GM21390 (cell line): ENCODE data around the gene CKLF.
A peak's percentile ranks its signal among the peaks of the same experiment; 100 is the strongest.
"Not testable (repeated sequence)": the region's sequence is repeated elsewhere in the genome, so short reads cannot be mapped to it uniquely, and the experiment has no call there.

ENCODE experiments used
- ATAC-seq: cut with Tn5 transposase; IDR thresholded peaks from one replicate; pipeline ENCODE4 v1.9.1; 2021; ENCODE audit not compliant: unreplicated experiment

Gene CKLF

DNA sequence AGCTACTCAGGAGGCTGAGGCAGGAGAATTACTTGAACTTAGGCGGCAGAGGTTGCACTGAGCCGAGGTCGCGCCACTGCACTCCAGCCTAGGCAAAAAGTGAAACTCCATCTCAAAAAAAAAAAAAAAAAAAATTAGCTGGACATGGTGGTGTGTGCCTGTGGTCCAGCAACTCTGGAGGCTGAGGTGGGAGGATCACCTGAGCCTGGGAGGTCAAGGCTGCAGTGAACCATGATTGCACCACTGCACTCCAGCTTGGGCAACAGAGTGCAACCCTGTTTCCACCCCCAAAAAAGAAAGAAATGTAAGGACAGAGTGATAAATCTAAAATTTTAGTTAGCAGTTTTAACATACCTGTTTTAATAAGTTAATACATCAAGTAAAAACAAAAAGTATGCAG, 44.2 kb downstream of the CKLF start:
- not testable (repeated sequence) for ATAC-seq

DNA sequence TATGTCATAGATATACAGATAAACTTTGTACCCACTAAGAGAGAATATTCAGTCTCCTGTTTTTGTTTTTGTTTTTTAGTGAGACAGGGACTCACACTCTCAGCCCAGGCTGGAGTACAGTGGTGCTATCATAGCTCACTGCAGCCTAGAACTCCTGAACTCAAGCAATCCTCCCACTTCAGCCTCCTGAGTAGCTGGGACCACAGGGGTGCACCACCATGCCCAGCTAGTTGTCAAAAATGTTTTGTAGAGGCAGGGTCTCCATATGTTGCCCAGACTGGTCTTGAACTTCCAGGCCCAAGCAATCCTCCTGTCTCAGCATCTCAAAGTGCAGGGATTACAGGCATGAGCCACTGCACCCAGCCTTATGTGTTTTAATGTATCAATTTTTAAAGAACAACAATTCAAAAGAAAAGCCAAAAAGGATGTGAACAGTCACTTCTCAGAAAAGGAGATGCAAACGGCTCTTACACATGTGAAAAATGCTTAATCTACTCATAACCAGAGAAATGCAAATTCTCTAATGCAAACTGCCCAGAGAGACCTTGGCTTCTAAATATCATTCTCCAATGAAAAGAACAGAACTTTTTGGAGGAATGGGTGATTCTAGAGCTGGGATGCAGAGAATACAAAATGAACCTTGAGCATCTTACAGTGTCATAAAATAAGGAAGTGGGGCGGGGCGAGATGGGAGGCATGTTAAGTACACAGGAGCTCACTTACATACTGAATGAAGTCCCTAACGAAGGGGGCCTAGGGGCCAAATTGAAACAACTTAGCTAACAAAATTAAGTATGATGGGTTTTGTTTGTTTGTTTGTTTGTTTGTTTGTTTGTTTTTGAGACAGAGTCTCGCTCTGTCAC, 44.8 kb downstream of the CKLF start:
- ATAC-seq: no peak

DNA sequence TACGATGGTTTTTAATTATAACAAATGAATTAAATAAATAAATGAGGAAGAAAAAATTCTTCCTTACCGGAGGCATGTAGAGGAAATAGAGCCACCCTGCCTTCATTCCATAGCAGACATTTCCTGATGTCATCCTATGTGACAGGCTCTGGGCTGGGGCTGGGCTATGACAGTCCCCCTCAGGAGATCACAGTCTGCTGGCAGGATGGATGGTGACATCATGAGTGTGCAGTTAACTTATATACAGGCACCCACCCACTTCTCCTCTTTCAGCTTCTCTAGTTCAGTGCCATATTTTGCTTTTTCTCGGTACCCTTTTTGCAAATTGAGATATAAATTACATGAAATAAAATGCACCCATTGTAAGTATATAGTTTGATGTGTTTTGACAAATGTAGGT, 45.7 kb downstream of the CKLF start:
- no peak for ATAC-seq

DNA sequence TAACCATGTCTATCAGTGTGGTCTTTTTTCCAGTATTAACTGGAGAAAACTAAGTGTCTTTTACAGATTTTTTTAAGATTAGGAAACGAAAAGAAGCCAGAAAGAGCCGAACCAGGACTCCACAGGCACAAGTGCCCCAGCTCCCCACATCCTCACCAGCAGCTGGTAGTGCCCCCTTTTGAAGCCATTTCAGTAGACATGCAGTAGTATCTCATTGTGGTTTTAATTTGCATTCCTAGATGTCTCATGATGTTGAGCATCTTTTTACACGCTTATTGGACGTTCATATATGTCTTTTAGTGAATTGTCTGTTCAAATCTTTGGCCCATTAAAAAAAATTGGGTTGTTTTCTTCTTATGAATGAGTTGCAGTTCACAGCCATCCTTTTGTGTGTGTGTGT, 47.4 kb downstream of the CKLF start:
- ATAC-seq: no peak

DNA sequence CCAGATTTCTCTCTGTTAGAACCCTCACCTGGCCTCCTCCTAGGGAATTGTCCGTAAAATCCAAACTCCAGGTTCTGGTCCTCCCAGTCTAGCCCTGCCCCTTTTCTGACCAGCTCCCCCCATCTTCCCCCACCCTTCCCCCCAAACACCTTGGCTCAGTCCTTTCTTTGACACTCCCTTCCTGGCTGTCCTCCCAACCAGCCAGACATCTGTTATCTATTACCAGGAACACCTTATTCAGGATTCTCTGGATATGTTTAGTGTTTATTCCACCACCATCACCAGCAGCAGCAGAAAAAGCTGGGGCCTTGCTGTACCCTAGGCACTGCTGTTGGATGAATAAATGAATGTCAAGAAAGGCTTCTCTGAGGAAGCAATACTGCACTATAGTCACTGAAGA, 48.1 kb downstream of the CKLF start:
- ATAC-seq: no peak

DNA sequence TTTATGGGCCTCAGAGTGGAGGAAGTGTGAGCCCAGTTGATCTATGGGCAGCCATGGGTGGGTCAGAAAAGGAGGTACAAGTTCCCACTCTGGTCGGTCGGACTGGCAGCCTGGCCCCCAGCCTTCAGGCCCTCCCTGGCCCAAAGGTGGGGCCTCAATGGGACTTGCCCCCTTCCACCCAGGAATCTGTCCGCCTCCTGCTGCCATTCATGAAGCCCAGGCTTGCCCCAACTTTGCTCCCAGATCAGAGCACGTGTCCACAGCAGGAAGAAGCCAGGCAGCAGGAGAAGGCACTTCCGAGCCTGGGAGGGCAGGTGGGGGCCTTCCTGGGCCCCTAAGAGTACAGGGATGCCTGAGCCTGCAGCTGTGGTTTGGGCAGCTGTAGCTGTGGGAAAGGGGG, 49.1 kb downstream of the CKLF start:
- ATAC-seq: no peak

DNA sequence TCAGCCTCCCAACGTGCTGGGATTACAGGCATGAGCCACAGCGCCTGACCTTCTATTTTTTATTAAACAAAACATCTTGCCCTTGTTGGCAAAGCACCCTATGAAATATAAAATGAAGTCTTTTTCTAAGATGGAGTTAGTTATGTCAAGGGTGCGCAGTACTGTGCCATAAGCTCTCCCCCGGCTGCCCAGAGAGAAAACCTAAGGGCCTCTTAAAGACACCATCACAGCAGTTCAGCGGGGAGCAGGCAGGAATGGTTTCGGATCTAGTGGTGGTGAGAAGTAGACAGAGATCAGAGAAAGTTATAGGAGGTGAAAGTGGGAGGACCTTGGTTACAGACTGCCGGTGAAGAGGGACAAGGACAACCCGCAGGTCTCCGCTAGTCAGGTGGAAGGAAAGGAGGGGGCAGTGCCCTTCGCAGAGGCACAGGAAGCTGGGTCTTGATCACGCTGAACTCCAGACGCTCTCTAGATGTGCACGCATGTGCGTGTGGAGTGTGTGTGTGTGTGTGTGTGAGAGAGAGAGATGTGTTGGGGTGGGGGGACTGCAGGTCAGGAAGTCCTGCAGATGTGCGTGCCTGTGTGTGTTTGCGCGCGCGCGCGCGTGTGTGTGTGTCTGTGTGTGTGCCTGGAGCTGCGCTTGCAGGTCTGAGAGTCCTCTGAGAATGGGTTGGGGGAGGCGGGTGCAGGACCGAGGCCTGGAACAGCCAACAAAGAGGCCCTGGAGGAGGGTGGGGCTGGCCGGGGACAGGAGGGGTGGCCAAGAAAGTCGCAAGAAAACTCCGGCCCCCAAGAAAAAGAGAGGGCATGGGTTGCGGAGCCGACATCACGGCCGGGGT, 51.4 kb downstream of the CKLF start:
- ATAC-seq: no peak

DNA sequence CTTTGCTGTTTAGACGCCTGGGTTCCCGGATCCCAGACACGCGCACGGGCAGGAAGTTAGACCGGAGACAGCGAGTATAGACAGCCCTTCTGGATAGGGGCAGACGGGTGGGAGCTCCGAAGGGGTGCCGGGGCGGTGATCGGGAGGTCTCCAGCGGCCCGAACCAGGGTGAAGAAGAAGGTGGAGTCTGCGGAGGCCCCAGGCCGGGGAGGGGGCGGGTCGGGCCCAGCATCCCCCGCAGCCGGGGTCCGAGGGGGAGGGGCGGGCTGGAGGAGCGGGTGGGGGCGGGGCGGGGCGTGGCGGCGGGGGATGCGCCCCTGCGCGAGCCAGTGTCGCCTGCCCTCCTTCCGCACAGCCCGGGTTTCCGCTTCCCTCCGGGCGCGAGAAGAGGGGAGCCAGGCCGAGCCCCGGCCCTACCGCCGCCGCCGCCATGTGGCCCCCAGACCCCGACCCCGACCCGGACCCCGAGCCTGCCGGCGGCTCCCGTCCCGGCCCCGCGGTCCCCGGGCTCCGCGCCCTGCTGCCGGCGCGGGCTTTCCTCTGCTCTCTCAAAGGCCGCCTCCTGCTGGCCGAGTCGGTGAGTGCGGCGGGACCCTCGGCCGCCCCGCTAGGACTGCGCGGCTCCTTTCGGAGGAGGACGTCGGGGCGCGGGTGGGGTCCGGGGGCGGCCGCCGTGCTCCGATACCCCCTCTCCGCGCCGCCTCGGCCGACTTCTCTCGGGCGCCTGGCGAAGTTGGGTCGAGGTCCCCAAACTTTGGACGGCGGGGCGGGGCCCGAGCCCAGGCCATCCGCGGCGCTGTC, 52.2 kb downstream of the CKLF start, which contains the start of gene CMTM3:
Gene CMTM3, plus strand, starts transcription at position 329 of the 801 bp plus-strand sequence. Its CDS starts 102 bp downstream, at position 431.
- peak; percentile 60 for ATAC-seq

DNA sequence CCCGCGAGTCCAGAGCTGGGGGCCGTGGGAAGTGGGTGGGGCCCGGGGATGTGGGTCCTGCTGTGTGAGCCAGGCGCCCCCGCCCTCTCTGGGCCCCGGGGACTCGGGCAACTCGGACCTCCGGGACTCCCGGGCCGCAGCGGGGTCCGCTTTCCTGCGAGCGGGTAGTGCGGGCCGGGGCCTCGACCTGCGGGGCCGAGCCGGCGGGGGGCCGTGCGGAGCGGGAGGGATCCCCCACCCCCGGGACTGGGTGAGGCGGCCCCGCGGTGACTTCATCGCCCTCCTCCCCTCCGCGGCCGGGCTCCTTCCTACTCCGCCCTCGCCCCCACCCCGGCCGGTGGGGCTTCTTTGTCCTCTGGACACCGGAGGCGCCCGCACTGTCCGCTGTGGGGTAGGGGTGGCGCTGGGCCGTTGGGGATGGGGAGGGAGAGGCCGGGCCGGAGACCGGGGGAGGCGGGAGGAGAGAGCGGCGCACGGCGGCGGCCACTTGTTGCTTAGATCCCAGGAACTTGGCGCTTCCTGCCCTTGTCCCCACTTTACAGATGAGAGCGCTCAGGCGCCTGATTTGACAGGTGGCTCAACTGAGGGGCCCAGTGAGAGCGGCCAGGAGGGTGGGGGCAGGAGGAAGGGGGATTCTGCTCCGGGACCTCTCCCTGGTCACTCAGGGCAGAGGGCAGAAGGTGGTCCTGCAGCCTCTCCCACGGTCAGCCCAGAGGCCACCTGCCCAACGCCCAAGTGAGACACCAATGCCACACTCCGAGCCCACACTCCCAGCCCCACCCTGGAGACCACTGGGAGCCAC, 53.0 kb downstream of the CKLF start:
- ATAC-seq: no peak

DNA sequence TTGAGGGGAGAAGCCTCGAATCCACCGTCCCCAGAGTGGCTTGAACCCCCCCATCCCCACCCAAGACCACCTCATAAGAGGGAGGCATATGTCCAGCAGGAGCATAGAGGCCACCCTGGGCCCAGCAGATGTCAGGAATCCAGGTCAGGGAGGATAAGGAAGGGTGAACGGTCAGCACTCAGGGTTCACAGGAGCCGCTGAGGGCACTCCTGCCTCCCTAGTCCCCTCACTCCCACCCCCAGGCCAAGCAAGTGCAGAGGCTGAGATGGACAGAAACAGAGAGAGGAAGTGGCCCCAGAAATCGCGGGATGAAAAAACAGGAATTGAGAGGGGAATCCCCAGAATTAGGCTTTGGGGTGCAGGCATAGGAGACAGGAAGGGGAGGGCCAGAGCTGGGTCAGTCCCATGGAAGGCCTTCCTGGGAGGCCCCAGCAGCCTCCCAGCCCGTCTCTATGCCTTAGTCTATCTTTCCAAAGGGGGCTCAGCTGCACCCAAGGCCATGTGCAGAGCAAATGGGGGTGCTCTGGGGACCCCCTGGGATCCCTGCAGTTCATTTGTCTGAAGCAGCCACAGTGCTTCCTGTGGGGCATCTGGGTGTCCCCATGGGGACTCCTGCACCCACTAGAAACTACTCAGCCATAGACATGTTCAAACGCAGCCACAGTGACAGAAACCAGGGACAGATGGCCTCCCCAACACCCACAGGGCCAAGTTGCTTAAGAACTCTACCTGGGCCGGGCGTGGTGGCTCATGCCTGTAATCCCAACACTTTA, 53.8 kb downstream of the CKLF start:
- ATAC-seq: no peak

DNA sequence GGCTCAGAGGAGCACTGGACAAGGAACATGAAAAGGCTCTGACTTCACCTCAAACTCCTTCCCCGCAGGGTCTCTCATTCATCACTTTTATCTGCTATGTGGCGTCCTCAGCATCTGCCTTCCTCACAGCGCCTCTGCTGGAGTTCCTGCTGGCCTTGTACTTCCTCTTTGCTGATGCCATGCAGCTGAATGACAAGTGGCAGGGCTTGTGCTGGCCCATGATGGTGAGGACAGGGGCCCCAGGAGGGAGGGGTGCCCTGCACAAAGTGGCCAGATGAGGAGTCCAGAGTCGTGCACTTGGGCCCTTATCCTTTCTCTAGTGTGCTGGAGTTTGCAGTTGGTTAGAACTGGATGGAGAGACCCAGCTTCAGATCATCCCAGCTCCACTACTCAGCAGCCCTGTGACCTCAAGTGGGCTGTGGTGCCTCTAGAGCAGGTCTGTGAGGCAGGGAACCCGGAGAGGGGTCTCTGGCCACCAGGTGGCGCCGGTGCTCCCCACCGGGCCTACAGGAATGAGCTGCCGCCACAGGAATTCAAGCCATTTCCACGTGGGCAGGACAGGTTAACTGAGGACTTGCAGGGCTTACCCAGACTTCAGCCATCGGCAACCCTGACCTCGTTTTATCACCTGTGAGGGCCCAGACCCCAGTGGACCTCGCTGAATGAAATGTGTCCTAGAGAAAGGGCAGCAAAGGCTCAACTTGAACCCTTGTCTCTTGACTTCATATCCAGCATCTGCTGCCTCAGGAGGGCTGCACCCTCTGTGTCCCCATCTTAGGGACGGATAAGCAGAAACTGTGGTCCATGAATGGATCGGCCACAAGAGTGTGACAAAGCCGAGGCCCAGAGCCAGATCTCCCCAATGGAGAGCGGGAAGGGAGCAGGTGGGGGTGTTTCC, 56.1 kb downstream of the CKLF start:
- peak; percentile 53 for ATAC-seq

DNA sequence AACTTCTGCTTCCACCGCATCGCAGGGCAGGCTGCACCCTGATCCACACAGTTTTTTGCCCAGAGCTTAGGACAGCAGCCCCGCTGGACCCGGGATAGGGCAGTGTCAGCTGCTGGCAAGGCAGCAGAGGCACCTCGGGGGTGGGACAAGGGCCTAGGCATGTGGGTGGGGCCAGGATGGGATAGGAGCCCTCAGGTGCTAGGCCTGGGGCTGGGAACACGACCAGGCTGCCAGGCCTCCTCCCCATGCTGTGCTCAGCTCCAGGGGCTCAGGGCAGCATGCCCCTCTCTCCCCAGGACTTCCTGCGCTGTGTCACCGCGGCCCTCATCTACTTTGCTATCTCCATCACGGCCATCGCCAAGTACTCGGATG, 56.7 kb downstream of the CKLF start:
- ATAC-seq: no peak

DNA sequence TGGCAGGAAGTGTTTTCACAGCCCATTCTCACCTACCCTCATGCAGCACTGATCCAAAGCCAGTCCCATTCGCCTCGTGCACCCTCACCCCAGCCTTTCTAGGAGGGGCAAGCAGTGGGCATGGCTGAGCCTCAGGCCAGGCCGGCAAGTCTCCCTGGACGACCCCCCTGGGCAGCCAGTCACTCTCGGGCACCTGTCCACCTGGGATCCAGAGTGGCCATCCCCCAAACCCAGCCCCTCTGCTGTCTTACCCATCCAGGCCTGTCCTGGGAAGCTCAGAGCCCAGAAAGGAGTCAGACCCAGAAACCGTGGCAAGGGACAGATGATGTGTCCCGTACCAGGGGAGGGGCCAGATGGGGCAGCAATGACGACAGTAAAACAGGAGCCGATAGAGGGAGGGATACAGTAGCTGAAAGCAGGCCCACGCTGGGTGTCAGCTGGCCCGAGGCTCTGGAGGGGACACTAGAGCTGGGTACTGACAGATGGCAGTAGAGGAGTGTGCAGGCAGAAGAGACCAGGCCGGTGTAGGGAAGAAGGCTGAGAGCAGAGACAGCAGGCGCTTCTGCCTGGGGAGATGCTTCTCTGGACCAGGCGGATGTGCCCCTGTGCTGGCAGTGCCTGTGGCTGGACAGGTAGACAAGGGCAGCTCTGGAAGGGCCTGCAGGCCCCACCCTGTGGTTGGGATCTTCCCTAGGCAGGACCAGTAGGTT, 57.9 kb downstream of the CKLF start:
- no peak for ATAC-seq

DNA sequence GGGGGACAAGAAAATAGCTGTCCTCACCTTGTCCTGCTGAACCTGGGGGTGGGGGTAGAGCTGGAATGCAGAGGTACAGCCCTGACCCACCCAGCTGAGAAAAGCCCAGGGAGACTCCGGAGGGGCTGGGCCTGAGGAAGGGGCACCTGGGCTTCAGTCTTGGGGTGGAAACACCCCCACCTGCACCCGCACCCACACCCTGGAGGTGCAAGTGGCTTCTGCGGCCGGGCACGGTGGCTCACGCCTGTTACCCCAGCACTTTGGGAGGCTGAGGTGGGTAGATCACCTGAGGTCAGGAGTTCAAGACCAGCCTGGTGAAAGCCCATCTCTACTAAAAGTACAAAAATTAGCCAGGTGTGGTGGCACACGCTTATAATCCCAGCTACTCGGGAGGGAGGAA, 59.5 kb downstream of the CKLF start:
- not testable (repeated sequence) for ATAC-seq

DNA sequence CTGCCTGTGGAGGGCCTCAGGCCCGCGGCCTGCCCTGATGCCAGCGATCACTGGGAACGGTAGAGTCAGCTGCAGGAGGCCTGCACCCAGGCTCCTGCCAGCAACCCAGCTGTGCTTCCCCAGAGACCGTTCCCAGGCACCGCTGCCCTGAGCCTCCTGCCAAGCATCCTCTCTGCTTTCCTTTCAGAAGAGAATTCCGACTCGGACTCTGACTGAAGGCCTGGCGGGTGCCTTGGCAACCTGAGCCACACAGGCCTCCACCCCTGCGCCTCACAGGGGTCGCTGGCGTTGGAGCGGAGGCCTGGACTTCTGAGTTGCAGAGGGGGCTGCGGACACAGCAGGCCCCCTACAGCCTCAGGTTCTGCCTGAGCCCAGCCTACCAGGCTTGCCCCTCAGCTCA, 60.0 kb downstream of the CKLF start:
- no peak for ATAC-seq

DNA sequence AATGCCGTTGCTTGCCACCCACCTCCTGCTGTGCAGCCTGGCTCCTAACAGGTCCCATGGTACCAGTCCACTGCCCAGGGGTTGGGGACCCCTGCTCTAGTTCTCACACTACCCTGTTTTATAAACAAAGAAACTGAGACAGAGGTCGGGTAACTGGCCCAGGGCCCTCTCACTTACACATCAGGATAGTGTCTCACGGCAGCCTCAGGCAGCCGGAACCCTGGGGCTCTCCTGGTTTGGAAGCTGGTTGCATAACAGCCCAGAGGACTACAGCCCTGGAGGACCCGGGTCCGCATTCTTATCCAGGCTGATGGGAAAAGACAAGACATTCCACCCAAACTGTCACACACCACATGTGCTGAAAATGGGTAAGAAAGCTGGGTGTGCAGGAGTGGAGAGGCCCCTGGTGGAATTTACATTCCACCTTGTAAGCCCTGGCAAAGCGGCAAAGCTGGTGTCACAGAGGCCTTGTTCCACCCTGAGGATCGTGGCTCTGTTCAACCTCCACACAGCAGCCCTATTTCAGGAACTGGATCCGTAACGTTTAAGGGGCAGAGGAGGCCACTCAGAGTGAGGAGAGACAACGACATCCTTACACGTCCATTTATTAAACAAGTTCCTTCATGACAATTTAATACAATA, 61.9 kb downstream of the CKLF start:
- no peak for ATAC-seq
